Lung (tissue), 12 donors: ENCODE data around the gene BCORL1. TPM values are rescaled to one million over a fixed set of nuclear protein-coding genes. Genes with fewer than 3 reads are reported as not detected.

Experiments
- ATAC-seq: fragments of 200-7000 bp; cut with Tn5 transposase; one replicate; pipeline ENCODE4 v1.9.1; 2020; ENCODE audit warnings: moderate number of reproducible peaks; ENCODE audit not compliant: insufficient read depth, low FRiP score
- DNase-seq, 3 donors: peaks; one replicate each; pipeline ENCODE4 v3.0.0-alpha.2; 2013 to 2017
- H3K27ac ChIP-seq, 2 donors: one replicate each; pipeline ENCODE4 v1.5.1; 2013; ENCODE audit warnings: mild to moderate bottlenecking in 2 of 2, moderate library complexity in 2 of 2, control low read depth in 1 of 2, inconsistent platforms in 1 of 2, low read depth in 1 of 2, low read length in 1 of 2
- H3K27me3 ChIP-seq, 3 donors: one replicate each; pipeline ENCODE4 v1.5.1; 2013; ENCODE audit warnings: low read length in 2 of 3; ENCODE audit not compliant: control insufficient read depth in 3 of 3, insufficient read depth in 3 of 3
- H3K36me3 ChIP-seq, 4 donors: one replicate each; pipeline ENCODE4 v1.5.1; 2013; ENCODE audit warnings: low read length in 4 of 4, mild to moderate bottlenecking in 1 of 4, moderate library complexity in 1 of 4; ENCODE audit not compliant: control insufficient read depth in 4 of 4, insufficient read depth in 4 of 4
- H3K4me1 ChIP-seq, 5 donors: one replicate each; pipeline ENCODE4 v1.5.1; 2013; ENCODE audit warnings: low read length in 5 of 5, mild to moderate bottlenecking in 2 of 5, moderate library complexity in 1 of 5; ENCODE audit not compliant: control insufficient read depth in 5 of 5, insufficient read depth in 5 of 5
- H3K4me3 ChIP-seq: one replicate; pipeline ENCODE4 v1.5.1; 2013; ENCODE audit warnings: mild to moderate bottlenecking, control low read depth, moderate library complexity
- H3K9ac ChIP-seq, 2 donors: one replicate each; pipeline ENCODE4 v1.5.1; 2013; ENCODE audit warnings: low read length in 2 of 2, control low read depth in 1 of 2; ENCODE audit not compliant: insufficient read depth in 1 of 2
- H3K9me3 ChIP-seq, 4 donors: one replicate each; pipeline ENCODE4 v1.5.1; 2013; ENCODE audit warnings: low read length in 3 of 4, mild to moderate bottlenecking in 1 of 4, moderate library complexity in 1 of 4; ENCODE audit not compliant: control insufficient read depth in 4 of 4, insufficient read depth in 3 of 4
- WGBS, 2 donors: extraction: QIAGEN DNeasy Blood & Tissue Kit; methylation state at CpG; one replicate each; pipeline ENCODE4 v1.1.7; 2013; 5-methylcytosine and 5-hydroxymethylcytosine counted together
- polyA plus RNA-seq, 2 donors: library from polyadenylated mRNA; stranded (reverse); fragments of 200-250 nt; gene quantifications; one replicate each; pipeline ENCODE4 v1.2.1, GENCODE V29; 2013
- total RNA-seq, 2 donors: library from RNA; depleted of rRNA in 1 of 2; stranded (reverse); fragments of >200 nt in 1 of 2; gene quantifications; one replicate each; pipeline ENCODE4 v1.2.1, GENCODE V29; 2014 to 2021
- TF ChIP-seq, protein P1 (sequence below): IDR thresholded peaks from 2 replicates; pipeline ENCODE4 v1.5.1; 2012; ENCODE audit warnings: mild to moderate bottlenecking; ENCODE audit errors: control extremely low read depth, extremely low read depth
- donor health status: control.
- donor health status: control.
- donor health status: Bipolar disorder and iron deficiency.
- donor health status: healthy.
- donor health status: DM: yes; HTN: yes; CAD: no.

Gene BCORL1
- total and polyA plus RNA-seq, 4 donors = 2.3 to 11.8 (median 7.0) TPM

DNA sequence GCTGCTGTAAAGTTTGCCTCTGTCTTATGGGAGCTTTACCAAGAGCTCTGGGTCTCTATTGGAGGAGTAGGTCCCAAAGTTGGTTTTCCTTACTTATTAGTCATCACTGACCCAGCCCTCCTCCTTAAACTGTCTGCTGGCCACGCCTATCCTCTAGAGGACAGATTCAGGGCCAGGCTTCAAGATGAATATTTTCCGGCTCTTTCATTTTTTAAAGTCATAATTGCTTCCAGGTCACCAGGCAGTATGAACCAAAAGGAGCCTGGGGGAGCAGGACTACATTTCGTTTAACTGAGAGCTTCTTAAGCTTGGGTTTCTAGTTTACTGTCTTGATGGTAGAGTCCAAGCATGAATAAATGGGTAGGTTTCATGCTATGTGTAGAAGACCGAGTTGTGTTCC lies 13.7 kb downstream of the BCORL1 start:
- 58 to 81% methylated on average over 4 of the region's 4 CpGs for WGBS, 2 donors
- H3K4me1 ChIP-seq = peaks cover 0 to 3% (median 0%) of the 10 kb centered on the region in 5 donors
- TF ChIP-seq, protein P1, sequence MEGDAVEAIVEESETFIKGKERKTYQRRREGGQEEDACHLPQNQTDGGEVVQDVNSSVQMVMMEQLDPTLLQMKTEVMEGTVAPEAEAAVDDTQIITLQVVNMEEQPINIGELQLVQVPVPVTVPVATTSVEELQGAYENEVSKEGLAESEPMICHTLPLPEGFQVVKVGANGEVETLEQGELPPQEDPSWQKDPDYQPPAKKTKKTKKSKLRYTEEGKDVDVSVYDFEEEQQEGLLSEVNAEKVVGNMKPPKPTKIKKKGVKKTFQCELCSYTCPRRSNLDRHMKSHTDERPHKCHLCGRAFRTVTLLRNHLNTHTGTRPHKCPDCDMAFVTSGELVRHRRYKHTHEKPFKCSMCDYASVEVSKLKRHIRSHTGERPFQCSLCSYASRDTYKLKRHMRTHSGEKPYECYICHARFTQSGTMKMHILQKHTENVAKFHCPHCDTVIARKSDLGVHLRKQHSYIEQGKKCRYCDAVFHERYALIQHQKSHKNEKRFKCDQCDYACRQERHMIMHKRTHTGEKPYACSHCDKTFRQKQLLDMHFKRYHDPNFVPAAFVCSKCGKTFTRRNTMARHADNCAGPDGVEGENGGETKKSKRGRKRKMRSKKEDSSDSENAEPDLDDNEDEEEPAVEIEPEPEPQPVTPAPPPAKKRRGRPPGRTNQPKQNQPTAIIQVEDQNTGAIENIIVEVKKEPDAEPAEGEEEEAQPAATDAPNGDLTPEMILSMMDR = no peak
- no peaks in the 10 kb centered on the region for H3K27me3 ChIP-seq
- no peak for DNase-seq
- no peak overlapping the region for H3K9ac ChIP-seq
- ATAC-seq = no peak
- no peak overlapping the region for H3K27ac ChIP-seq
- H3K4me3 ChIP-seq = no peak overlapping the region
- H3K9me3 ChIP-seq = no peaks in the 10 kb centered on the region
- peaks cover 0 to 2% (median 0%) of the 10 kb centered on the region in 4 donors for H3K36me3 ChIP-seq

DNA sequence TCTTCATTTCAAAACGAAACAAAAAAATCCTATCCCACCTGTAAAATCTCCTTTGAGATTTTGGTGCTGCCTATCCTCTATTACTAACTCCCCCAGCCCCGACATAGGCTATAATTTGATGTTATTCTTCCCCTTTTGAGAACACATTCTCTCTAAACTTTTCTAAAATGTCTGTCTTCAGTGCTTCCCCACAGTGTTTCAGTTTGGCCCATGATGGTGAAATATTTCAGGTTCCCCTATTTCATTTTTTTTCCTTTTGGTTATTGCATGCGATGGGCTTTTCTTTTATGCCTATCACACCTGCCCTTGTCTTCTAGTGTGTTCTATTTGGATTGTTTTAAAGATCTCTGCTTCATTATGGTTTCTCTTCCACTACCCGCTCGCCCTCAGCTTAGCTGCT lies 14.7 kb downstream of the BCORL1 start:
- ATAC-seq (no peak), DNase-seq (no peak)
- H3K4me3 ChIP-seq = no peak overlapping the region
- peaks cover 0 to 3% (median 0%) of the 10 kb centered on the region in 5 donors for H3K4me1 ChIP-seq
- no peaks in the 10 kb centered on the region for H3K9me3 ChIP-seq
- H3K27me3 ChIP-seq = no peaks in the 10 kb centered on the region
- 55 to 71% methylated on average over 5 of the region's 5 CpGs for WGBS, 2 donors
- H3K36me3 ChIP-seq = peaks cover 0 to 2% (median 0%) of the 10 kb centered on the region in 4 donors
- no peak overlapping the region for H3K9ac ChIP-seq
- H3K27ac ChIP-seq = no peak overlapping the region
- TF ChIP-seq, protein P1 = no peak

GRCh38 chrX:129998021-129998420 lies 15.6 kb downstream of the BCORL1 start:
- Histone ChIP-seq H3K27ac (no peak overlapping the region), H3K4me1 (no peaks in the 10 kb centered on the region), H3K27me3 (no peaks in the 10 kb centered on the region), H3K9me3 (no peaks in the 10 kb centered on the region), H3K4me3 (no peak overlapping the region), H3K36me3 (peaks cover 0 to 2% (median 0%) of the 10 kb centered on the region in 4 donors), H3K9ac (no peak overlapping the region)
- 69 to 96% methylated on average over 3 of the region's 3 CpGs for WGBS, 2 donors
- no peak for ATAC-seq
- TF ChIP-seq, protein P1 = no peak
- no peak for DNase-seq

- TF ChIP-seq, protein P1 = no peak
- no peak overlapping the region for H3K27ac ChIP-seq
- H3K9ac ChIP-seq = no peak overlapping the region
- WGBS, 2 donors = 60 to 73% methylated on average over 6 of the region's 6 CpGs
- DNase-seq (no peak), ATAC-seq (no peak)
- no peaks in the 10 kb centered on the region for H3K4me1 ChIP-seq
- H3K4me3 ChIP-seq = no peak overlapping the region
- H3K27me3 ChIP-seq = no peaks in the 10 kb centered on the region
- H3K36me3 ChIP-seq = peaks cover 0 to 5% (median 0%) of the 10 kb centered on the region in 4 donors
- no peaks in the 10 kb centered on the region for H3K9me3 ChIP-seq
Measured at GRCh38 chrX:130001893-130002292, 19.5 kb downstream of the BCORL1 start.
